GM19463 (cell line): ENCODE data around the gene AMFR.

Experiments
- ATAC-seq: cut with Tn5 transposase; IDR thresholded peaks from one replicate; pipeline ENCODE4 v1.9.1; 2021; ENCODE audit warnings: mild to moderate bottlenecking, moderate library complexity; ENCODE audit not compliant: unreplicated experiment

Gene AMFR

GRCh38 chr16:56363781-56364565 lies 61.4 kb downstream of the AMFR start:
- ATAC-seq: no peak

GRCh38 chr16:56363181-56363716 lies 62.1 kb downstream of the AMFR start:
- no peak for ATAC-seq

GRCh38 chr16:56362706-56363105 lies 62.6 kb downstream of the AMFR start:
- ATAC-seq: no peak

GRCh38 chr16:56362057-56362655 lies 63.2 kb downstream of the AMFR start:
- no peak for ATAC-seq

- ATAC-seq: no peak
Measured at GRCh38 chr16:56360117-56361008, 65.0 kb downstream of the AMFR start.

GRCh38 chr16:56357765-56358322 lies 67.5 kb downstream of the AMFR start:
- no peak for ATAC-seq

- ATAC-seq: no peak
Measured at GRCh38 chr16:56357241-56357764, 68.0 kb downstream of the AMFR start.

GRCh38 chr16:56356276-56357240 lies 68.8 kb downstream of the AMFR start:
- ATAC-seq: peak; percentile 94

GRCh38 chr16:56355786-56356275 lies 69.5 kb downstream of the AMFR start:
- ATAC-seq: no peak

GRCh38 chr16:56355221-56355620 lies 70.1 kb downstream of the AMFR start:
- no peak for ATAC-seq

- no peak for ATAC-seq
Measured at GRCh38 chr16:56354746-56355145, 70.6 kb downstream of the AMFR start.

- ATAC-seq: no peak
Measured at GRCh38 chr16:56354016-56354415, 71.3 kb downstream of the AMFR start.

GRCh38 chr16:56353054-56353921 lies 72.1 kb downstream of the AMFR start:
- ATAC-seq: no peak

GRCh38 chr16:56352351-56353053 lies 72.8 kb downstream of the AMFR start:
- no peak for ATAC-seq

- ATAC-seq: no peak
Measured at GRCh38 chr16:56351481-56351880, 73.9 kb downstream of the AMFR start.

- ATAC-seq: no peak
Measured at GRCh38 chr16:56350491-56351405, 74.6 kb downstream of the AMFR start.

GRCh38 chr16:56349711-56350161 lies 75.6 kb downstream of the AMFR start:
- ATAC-seq: no peak
